IPS-20b (cell line): Measurements from ENCODE around the gene LIPT2.

Source experiments
- H3K27ac ChIP-seq: one replicate; pipeline ENCODE4 v1.5.1; 2013; ENCODE audit warnings: low read length
- H3K27me3 ChIP-seq: 2 replicates; pipeline ENCODE4 v1.6.1; 2013; ENCODE audit warnings: mild to moderate bottlenecking, low read length, inconsistent platforms; ENCODE audit not compliant: insufficient read depth
- H3K36me3 ChIP-seq: 2 replicates; pipeline ENCODE4 v1.6.1; 2013; ENCODE audit warnings: low read depth, mild to moderate bottlenecking, inconsistent platforms, low read length, moderate library complexity; ENCODE audit not compliant: insufficient read depth
- H3K4me1 ChIP-seq: 2 replicates; pipeline ENCODE4 v1.6.1; 2013; ENCODE audit warnings: mild to moderate bottlenecking, control low read depth, inconsistent platforms, low read length, moderate library complexity; ENCODE audit not compliant: insufficient read depth
- H3K4me3 ChIP-seq: 2 replicates; pipeline ENCODE4 v1.5.1; 2013; ENCODE audit warnings: mild to moderate bottlenecking, low read length, inconsistent platforms
- H3K9ac ChIP-seq: 2 replicates; pipeline ENCODE4 v1.6.1; 2013; ENCODE audit warnings: low read depth, mild to moderate bottlenecking, inconsistent platforms, low read length, moderate library complexity
- H3K9me3 ChIP-seq: 2 replicates; pipeline ENCODE4 v1.6.1; 2013; ENCODE audit warnings: mild to moderate bottlenecking, low read depth, low read length, inconsistent platforms; ENCODE audit not compliant: insufficient read depth

LIPT2 gene

DNA sequence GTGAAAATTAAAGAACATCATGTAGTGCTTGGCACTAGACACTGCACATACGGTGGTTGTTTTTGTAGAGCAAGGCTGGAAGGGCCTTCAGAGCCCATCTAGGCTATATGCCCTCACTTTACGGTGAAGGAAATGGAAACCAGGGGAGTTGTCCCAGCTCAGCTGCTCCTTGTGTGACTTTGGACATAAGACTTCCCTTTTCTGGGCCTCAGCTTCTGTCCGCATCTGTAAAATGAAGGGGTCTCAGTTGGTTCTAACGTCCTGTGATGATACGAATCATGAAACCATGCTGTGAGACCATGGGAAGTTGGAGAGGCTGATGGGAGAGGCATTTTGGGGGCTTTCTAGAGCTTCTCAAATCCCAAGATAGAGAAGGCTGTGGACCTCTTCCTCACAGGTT, 30.9 kb downstream of the LIPT2 start:
- no peak overlapping the region for H3K27ac ChIP-seq
- H3K4me1 ChIP-seq: peaks cover 11% of the 10 kb centered on the region
- no peaks in the 10 kb centered on the region for H3K36me3 ChIP-seq
- H3K9ac ChIP-seq: no peak overlapping the region
- no peaks in the 10 kb centered on the region for H3K9me3 ChIP-seq
- H3K27me3 ChIP-seq: peaks cover 24% of the 10 kb centered on the region
- H3K4me3 ChIP-seq: no peak overlapping the region

DNA sequence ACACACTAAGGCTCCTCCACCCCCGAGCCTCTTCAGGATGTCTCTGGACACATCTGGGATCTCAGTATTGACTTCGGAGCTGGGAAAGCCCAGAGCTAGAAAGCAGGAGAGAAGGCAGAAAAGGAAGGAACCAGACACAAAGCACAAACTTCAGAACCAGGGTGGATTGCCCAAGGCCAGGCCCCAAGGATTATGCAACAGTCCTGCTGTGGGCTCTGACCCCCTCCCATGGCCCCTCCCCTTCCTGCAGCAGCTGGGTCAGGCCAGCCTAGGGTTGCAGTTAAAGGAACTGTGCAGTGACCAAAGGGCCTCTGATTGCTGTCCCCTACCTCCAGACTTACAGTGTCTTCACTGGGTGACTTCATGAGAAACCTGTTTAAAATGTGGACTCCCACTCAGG, 31.5 kb downstream of the LIPT2 start:
- Histone ChIP-seq H3K9ac (no peak overlapping the region), H3K4me1 (peaks cover 10% of the 10 kb centered on the region), H3K9me3 (no peaks in the 10 kb centered on the region), H3K4me3 (no peak overlapping the region), H3K27ac (no peak overlapping the region), H3K27me3 (peaks cover 18% of the 10 kb centered on the region), H3K36me3 (no peaks in the 10 kb centered on the region)

DNA sequence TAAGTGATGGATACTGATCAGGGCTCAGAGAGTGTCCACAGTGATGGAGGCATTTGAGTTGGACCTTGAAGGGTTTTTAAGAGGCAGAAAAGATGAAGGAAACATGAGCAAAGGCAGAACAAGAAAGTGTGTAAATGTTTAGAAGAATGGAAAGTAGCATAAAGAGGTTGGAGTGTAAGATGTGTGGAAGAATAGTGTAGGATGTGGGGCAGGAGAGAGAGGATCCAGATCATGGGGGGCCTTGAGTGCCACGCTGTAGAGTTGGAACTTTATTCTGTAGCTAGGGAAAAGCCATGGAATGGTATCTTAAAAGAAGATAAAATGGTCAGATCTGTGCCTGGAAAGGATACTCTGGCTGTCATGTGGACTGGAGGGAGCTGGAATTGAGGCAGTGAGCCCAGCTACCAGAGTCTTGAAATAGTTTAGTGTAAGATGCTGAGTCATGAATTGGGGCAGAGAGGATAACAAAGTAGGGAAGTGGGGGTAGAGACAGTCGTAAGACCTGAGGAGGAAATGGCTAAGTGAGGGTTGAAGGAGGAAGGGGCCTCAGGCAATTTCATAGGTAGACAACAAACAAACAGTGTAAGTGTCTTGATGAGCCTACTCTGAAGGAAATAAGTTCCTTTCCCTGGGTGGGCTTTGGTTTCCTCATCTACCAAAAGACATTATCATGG, 32.9 kb downstream of the LIPT2 start:
- Histone ChIP-seq H3K4me3 (no peak overlapping the region), H3K9me3 (no peaks in the 10 kb centered on the region), H3K27ac (no peak overlapping the region), H3K27me3 (peaks cover 4% of the 10 kb centered on the region; the same call in 1 of the 2 replicates), H3K9ac (no peak overlapping the region), H3K4me1 (peaks cover 10% of the 10 kb centered on the region), H3K36me3 (no peaks in the 10 kb centered on the region)

DNA sequence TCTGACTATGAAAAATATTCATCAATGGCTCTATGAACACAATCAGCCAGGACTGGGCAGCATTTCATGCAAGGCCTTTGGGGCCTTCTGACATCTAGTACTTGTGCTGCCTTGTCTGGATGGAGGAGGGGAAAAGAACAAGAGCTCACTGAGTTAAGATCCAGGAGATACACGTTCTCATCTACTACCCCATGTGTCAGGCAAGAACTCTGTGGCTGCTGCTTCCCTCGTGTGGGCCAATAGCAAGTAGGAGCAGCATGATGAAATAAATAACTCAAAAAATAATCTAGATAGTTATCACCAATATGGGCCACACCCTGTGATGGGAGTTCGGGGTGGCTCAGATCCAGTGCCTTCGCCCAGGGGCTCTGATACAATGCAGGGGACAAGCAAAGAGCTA, 33.5 kb downstream of the LIPT2 start:
- H3K36me3 ChIP-seq: no peaks in the 10 kb centered on the region
- H3K27me3 ChIP-seq: no peaks in the 10 kb centered on the region
- no peak overlapping the region for H3K9ac ChIP-seq
- peaks cover 10% of the 10 kb centered on the region for H3K4me1 ChIP-seq
- no peak overlapping the region for H3K27ac ChIP-seq
- no peaks in the 10 kb centered on the region for H3K9me3 ChIP-seq
- no peak overlapping the region for H3K4me3 ChIP-seq

DNA sequence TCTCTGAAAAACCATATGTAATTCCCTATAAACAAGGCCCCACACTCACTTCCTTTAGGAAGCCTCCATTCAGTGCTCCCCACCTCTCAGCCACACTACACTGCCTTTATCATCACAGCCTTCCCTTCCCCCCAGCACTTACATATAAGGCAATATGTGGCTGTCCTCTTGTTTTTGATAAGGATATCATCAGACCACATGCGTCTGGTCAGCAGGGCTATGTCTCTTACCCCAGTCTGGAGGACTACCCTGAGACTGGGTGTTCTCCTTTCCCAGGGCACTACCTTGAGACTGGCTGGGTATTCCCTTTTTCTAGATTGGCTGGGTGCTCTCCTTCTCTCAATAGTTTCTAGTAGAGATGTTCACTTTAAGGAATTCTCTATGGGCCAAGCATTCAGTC, 33.9 kb downstream of the LIPT2 start:
- no peak overlapping the region for H3K4me3 ChIP-seq
- H3K36me3 ChIP-seq: no peaks in the 10 kb centered on the region

DNA sequence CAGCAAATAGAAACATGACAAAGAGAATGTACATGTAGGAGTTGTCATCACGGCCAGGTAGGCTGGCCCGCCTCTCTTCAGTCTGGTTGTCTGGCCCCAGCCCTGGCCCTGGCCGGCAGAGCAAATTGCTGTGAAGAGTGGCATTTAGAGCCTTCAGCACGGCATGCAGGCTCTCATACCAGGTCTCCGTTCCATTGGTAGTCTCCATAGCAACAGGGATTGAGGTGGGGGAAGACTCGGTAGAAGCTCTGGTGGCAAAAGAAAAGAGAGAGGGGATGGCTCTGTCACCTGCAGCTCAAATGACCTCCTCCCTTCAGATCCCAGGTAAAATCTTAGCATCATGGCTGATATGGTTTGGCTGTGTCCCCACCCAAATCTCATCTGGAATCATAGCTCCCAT, 36.2 kb downstream of the LIPT2 start:
- no peaks in the 10 kb centered on the region for H3K9me3 ChIP-seq
- no peaks in the 10 kb centered on the region for H3K36me3 ChIP-seq
- H3K9ac ChIP-seq: no peak overlapping the region
- no peaks in the 10 kb centered on the region for H3K27me3 ChIP-seq
- no peak overlapping the region for H3K27ac ChIP-seq
- peaks cover 10% of the 10 kb centered on the region for H3K4me1 ChIP-seq
- no peak overlapping the region for H3K4me3 ChIP-seq

More for the DNA sequence above, 33.9 kb downstream of the LIPT2 start:
- no peaks in the 10 kb centered on the region for H3K27me3 ChIP-seq
- H3K4me1 ChIP-seq: peaks cover 10% of the 10 kb centered on the region
- H3K9me3 ChIP-seq: no peaks in the 10 kb centered on the region
- no peak overlapping the region for H3K27ac ChIP-seq
- no peak overlapping the region for H3K9ac ChIP-seq

DNA sequence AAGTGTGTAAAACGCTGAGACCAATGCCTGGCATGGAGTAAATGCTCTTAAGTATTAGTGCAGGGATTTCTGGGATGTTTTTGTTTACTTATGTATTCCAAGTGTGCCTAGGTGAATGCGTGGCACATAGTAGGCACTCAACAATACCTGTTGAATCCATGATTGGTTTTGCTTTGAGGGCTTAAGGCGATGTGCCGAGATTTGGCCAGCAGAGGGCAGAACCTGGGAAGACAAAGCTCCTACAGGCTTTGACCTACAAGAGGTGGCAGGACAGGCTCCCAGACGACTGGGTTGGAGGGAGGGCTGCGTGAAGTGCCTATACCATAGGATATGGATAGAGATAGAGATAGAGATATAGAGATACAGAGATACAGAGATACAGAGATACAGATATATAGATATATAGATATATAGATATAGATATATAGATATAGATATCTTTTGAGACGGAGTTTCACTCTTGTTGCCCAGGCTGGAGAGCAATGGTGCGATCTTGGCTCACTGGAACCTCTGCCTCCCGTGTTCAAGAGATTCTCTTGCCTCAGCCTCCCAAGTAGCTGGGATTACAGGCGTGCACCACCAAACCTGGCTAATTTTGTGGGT, 40.0 kb downstream of the LIPT2 start:
- Histone ChIP-seq H3K9ac (no peak overlapping the region), H3K27ac (no peak overlapping the region), H3K36me3 (no peaks in the 10 kb centered on the region), H3K4me3 (no peak overlapping the region), H3K4me1 (no peaks in the 10 kb centered on the region), H3K9me3 (no peaks in the 10 kb centered on the region), H3K27me3 (no peaks in the 10 kb centered on the region)

DNA sequence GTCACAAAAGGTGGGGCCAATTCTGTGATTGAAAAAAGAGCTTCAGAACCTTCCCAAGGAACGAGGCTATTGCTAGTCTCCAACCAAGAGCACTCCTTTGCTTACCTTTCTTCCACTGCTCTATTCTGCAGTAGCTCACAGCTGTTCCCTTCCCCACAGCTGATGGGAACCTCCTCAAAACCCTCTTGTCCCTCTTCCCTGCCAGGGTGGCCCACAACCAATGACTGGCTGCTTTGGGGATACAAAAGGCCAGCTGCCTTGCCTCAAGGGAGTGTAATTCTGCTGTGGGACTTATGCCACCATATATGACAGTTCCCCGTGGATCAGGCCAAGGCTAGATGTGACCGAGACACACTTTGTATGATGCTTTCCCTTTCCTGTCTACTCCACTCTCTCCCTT, 41.2 kb downstream of the LIPT2 start:
- H3K9me3 ChIP-seq: no peaks in the 10 kb centered on the region
- H3K4me3 ChIP-seq: no peak overlapping the region
- H3K36me3 ChIP-seq: no peaks in the 10 kb centered on the region
- no peaks in the 10 kb centered on the region for H3K4me1 ChIP-seq
- no peaks in the 10 kb centered on the region for H3K27me3 ChIP-seq
- H3K9ac ChIP-seq: no peak overlapping the region
- H3K27ac ChIP-seq: no peak overlapping the region

DNA sequence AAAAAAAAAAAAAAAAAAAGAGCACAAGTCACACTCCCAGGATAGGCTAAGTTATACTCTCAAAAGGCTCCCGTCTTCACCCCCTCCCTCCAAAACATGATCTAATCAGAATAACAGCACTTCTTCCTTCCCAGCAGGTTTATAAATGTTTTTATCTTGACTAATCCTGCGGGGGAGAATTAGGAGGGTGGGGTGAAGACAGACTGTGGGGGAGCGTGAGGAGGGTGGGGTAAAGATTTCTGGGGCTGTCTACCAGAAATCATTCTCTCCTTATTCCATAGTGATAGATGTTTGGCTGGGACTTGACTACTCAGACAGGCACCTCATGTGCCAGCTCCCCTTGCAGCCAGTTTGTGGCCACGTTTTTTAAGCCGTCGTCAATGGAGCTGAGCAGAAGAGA, 43.2 kb downstream of the LIPT2 start:
- Histone ChIP-seq H3K4me3 (no peak overlapping the region), H3K27ac (no peak overlapping the region)

DNA sequence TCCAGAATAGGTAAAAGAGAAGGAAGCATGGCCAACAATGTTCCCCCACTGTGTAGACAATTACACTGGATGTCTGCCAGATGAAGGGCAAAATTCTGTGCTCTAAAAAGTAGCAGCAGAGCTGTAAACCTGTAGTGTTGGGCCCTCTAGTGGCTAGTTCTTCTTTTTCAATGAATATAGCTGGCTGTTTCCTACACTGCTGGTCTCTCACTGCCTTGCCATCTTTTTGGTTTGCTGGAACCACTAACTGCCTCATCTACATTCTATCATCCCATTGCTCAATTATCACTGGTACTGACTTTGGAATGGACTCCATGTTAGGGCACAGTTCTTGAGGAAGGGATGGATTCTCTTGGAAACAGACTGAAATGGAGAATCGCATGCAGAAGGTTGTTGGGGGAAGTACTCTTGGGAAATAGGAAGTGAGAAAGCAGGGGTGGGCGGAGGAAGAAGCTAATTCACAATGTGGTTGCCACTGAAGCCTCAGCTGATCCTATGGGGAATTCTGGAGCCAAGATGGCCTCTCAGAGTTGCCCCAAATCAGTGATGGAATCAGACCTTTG, 44.1 kb downstream of the LIPT2 start:
- Histone ChIP-seq H3K27ac (no peak overlapping the region), H3K9me3 (no peaks in the 10 kb centered on the region), H3K36me3 (no peaks in the 10 kb centered on the region), H3K9ac (no peak overlapping the region), H3K4me3 (no peak overlapping the region), H3K4me1 (no peaks in the 10 kb centered on the region), H3K27me3 (no peaks in the 10 kb centered on the region)

More for the DNA sequence above, 43.2 kb downstream of the LIPT2 start:
- Histone ChIP-seq H3K4me1 (no peaks in the 10 kb centered on the region), H3K9ac (no peak overlapping the region), H3K36me3 (no peaks in the 10 kb centered on the region), H3K27me3 (no peaks in the 10 kb centered on the region), H3K9me3 (no peaks in the 10 kb centered on the region)

DNA sequence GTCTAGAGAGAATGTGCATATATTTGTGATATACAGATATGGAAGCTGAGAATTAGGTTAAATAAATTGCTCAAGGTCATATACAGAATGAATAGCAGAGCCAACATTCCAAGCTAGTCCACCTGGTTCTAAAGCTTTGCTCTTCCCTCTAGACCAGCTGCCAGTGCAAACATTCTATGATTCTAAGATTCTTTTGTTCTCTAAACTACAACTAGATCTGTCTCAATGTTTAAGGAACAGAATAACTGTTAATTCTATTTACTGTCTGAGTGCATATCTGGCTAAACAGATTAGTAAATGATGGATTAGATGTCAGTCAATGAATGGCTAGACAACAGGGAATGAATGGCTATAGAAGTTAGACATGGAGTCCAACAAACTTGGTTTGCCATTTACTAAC, 45.8 kb downstream of the LIPT2 start:
- H3K4me3 ChIP-seq: no peak overlapping the region
- no peaks in the 10 kb centered on the region for H3K27me3 ChIP-seq

DNA sequence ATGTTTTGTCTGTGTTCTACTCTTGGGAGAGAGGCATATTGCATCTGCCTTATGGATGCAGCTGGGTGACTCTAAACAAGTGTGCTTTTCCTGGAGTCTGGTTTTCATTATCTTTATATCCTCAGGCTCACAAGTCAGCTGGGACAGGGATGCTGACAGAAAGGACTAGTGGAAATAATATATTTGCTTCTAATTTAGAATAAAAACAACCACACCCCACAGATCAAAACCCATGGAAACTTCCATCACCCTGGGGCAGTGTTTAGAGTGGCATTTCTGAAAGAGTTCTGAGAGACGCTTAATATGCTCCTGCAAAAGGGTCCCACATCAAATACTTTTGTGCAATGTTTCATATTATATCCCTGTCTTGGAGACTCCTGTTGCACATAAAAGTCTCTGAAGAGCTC, 47.0 kb downstream of the LIPT2 start:
- Histone ChIP-seq H3K27ac (no peak overlapping the region), H3K9ac (no peak overlapping the region), H3K4me1 (peaks cover 11% of the 10 kb centered on the region; the same call in 1 of the 2 replicates), H3K27me3 (no peaks in the 10 kb centered on the region), H3K36me3 (no peaks in the 10 kb centered on the region), H3K9me3 (no peaks in the 10 kb centered on the region), H3K4me3 (no peak overlapping the region)

More for the DNA sequence above, 45.8 kb downstream of the LIPT2 start:
- Histone ChIP-seq H3K4me1 (peaks cover 11% of the 10 kb centered on the region; the same call in 1 of the 2 replicates), H3K27ac (no peak overlapping the region), H3K36me3 (no peaks in the 10 kb centered on the region), H3K9me3 (no peaks in the 10 kb centered on the region), H3K9ac (no peak overlapping the region)
